GM18507 (cell line): ENCODE measurements around the gene NCR1.
"Not testable (repeated sequence)": the region's sequence is repeated elsewhere in the genome, so short reads cannot be mapped to it uniquely, and the experiment has no call there.

ENCODE experiments used
- DNase-seq: peaks from one replicate; pipeline ENCODE4 v3.0.0; 2011; ENCODE audit warnings: low read depth; ENCODE audit not compliant: insufficient read length; ENCODE audit errors: extremely low spot score
- FAIRE-seq: peaks from 2 replicates; lab custom pipeline; 2011; peaks lifted over from hg19 to GRCh38; lab: Jason Lieb, UNC

The NCR1 gene

DNA sequence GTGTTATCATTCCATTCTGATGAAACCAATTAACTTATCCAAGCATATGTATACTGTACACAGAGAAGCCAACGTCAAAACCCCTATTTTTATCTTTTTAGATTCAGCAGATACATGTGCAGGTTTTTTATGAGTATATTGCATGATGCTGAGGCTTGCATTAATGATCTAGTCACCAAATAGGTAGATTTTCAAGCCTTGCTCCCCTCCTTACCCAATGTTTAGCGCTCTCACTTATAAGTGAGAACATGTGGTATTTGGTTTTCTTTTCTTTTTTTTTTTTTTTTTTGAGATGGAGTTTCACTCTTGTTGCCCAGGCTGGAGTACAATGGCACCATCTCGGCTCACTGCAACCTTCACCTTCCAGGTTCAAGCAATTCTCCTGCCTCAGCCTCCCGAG, 1.7 kb upstream of the NCR1 start:
- not testable (repeated sequence) for FAIRE-seq, DNase-seq

- DNase-seq: no peak
- no peak for FAIRE-seq
These were observed 536 bp upstream of the NCR1 start for GRCh38 chr19:54905421-54905802.

DNA sequence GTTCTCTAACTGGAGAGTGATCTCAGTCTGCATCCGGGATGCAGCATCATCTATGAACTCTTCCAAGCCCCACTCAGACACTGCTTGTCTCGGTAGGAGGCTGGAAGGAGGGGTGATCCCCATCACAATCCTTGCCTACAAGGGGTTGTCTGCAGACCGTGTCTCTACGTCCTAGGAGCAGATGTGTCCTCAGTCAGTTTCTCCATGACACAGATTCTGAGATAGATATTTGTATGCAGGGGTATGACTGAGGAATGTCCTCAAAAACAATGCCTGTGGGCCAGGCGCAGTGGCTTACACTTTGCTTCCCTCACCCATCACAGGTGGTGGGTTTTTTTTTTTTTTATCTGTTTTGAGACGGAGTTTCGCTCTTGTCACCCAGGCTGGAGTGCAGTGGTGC, 871 bp downstream of the NCR1 start:
- FAIRE-seq: no peak
- DNase-seq: no peak

- not testable (repeated sequence) for FAIRE-seq, DNase-seq
These were observed 2.0 kb downstream of the NCR1 start for GRCh38 chr19:54907899-54908298.

- DNase-seq: peak; percentile 26
- FAIRE-seq: peak; percentile 83
These were observed 10.9 kb downstream of the NCR1 start for GRCh38 chr19:54916822-54917221.

DNA sequence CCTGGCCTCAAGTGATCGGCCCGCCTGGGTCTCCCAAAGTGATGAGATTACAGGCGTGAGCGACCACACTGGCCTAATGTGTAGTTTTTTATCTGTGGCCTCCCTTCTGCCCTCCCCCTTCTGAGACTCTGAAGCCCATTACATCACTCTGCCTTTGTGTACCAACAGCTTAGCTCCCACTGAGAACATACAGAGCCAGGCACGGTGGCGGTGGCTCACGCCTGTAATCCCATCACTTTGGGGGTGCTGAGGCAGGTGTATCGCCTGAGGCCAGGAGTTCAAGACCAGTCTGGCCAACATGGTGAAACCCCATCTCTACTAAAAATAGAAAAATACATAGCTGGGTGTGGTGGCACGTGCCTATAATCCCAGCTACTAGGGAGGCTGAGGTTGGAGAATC, 12.6 kb downstream of the NCR1 start:
- DNase-seq (no peak), FAIRE-seq (no peak)

DNA sequence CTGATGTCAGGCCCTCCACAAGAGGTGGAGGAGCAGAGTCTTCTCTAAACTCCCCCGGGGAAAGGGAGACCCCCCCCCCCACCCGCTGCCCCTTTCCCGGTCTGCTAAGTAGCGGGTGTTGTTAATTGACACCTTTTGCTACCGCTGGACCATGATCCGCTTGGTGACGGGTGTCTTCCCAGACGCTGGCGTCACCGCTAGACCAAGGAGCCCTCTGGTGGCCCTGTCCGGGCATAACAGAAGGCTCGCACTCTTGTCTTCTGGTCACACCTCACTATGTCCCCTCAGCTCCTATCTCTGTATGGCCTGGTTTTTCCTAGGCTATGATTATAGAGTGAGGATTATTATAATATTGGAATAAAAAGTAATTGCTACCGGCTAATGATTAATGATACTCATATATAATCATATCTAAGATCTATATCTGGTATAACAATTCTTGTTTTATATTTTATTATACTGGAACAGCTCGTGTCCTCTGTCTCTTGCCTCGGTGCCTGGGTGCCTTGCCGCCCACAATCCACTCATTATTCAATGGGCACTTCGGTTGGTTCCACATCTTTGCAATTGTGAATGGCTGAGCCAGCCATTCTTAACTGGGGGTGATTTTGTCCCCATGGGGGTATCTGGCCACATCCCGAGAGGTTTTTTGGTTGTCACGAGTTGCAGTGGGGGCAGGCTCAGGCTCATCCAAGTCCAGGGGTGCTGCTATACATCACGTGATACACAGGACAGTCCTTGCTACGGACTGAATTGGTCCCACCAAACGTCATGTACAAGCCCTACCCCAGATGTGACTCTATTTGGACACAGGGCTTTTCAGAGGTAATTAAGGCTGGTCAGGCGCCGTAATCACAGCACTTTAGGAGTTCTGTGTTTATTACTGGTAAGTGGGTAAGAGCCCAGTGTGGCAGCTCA, 14.0 kb downstream of the NCR1 start:
- DNase-seq, FAIRE-seq: not testable (repeated sequence)

GRCh38 chr19:54921082-54921481, 15.1 kb downstream of the NCR1 start:
- no peak for FAIRE-seq
- DNase-seq: no peak

- FAIRE-seq: no peak
- DNase-seq: no peak
These were observed 17.3 kb downstream of the NCR1 start for GRCh38 chr19:54923276-54923675.

GRCh38 chr19:54928299-54928698, 22.4 kb downstream of the NCR1 start:
- DNase-seq (no peak), FAIRE-seq (no peak)

GRCh38 chr19:54937926-54938325, 32.0 kb downstream of the NCR1 start:
- DNase-seq (peak; percentile 57), FAIRE-seq (peak; percentile 80)

- DNase-seq (no peak), FAIRE-seq (no peak)
These were observed 33.0 kb downstream of the NCR1 start for GRCh38 chr19:54938906-54939305.

- not testable (repeated sequence) for FAIRE-seq, DNase-seq
These were observed 33.6 kb downstream of the NCR1 start for GRCh38 chr19:54939538-54939937.

- not testable (repeated sequence) for FAIRE-seq, DNase-seq
These were observed 37.9 kb downstream of the NCR1 start for GRCh38 chr19:54943772-54944361.

DNA sequence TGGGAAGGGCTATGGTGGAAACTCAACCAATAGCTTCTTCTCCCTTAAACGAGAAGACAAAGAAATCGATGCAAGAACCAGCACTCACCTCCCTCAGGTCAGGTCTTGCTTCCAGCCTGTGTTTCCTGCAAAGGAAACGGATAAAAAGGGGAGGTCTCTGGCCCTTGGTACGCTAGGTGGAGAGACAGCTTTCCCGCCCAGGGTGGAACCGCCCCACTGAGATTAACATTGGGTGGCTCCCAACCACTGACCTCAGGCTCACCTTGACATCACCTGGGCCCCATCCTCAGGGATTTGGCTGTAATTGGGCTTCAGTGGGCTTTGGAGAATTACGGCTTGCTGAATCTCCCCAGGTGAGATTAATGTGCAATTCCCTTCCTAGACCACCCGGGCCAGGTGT, 41.4 kb downstream of the NCR1 start, which contains the start of gene NLRP7:
NLRP7 (minus strand) TSS at position 150 of the 400 bp plus-strand sequence.
- no peak for DNase-seq
- no peak for FAIRE-seq

DNA sequence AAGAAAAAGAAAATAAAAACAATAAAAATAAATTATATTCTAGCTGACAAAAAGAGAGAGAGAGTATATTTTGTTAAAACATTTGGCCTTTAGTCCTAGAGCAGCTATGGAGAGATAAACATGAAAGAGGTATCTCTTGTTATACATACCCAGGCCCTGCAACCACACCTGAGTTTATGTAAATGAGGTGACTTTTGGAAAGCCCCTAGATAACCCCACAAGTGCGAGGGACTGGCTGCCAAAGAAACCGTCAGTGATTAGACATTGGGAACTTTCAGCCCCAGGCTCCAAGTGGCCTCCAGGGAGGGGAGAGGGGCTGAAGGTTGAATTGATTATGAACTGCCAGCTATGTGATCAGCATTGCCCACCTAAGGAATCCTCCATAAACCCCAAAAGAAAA, 43.5 kb downstream of the NCR1 start:
- FAIRE-seq (peak; percentile 45), DNase-seq (no peak)

GRCh38 chr19:54950580-54950979, 44.6 kb downstream of the NCR1 start:
- DNase-seq, FAIRE-seq: not testable (repeated sequence)

GRCh38 chr19:54952591-54953344, 46.8 kb downstream of the NCR1 start:
- FAIRE-seq (no peak), DNase-seq (no peak)

DNA sequence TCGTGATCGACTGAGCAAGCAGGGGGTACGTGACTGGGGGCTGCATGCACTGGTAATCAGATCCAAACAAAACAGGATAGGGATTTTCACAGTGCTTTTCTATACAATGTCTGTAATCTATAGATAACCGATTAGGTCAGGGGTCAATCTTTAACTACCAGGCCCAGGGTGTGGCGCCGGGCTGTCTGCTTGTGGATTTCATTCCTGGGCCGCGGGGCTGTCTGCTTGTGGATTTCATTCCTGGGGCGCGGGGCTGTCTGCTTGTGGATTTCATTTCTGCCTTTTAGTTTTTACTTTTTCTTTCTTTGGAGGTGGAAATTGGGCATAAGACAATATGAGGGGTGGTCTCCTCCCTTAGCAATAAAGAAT, 47.4 kb downstream of the NCR1 start:
- DNase-seq, FAIRE-seq: not testable (repeated sequence)

- DNase-seq: no peak
- FAIRE-seq: no peak
These were observed 49.4 kb downstream of the NCR1 start for GRCh38 chr19:54955376-54955775.
